ENCODE results near the gene XXYLT1.
A peak's percentile ranks its signal among the peaks of the same experiment; 100 is the strongest.

DNA sequence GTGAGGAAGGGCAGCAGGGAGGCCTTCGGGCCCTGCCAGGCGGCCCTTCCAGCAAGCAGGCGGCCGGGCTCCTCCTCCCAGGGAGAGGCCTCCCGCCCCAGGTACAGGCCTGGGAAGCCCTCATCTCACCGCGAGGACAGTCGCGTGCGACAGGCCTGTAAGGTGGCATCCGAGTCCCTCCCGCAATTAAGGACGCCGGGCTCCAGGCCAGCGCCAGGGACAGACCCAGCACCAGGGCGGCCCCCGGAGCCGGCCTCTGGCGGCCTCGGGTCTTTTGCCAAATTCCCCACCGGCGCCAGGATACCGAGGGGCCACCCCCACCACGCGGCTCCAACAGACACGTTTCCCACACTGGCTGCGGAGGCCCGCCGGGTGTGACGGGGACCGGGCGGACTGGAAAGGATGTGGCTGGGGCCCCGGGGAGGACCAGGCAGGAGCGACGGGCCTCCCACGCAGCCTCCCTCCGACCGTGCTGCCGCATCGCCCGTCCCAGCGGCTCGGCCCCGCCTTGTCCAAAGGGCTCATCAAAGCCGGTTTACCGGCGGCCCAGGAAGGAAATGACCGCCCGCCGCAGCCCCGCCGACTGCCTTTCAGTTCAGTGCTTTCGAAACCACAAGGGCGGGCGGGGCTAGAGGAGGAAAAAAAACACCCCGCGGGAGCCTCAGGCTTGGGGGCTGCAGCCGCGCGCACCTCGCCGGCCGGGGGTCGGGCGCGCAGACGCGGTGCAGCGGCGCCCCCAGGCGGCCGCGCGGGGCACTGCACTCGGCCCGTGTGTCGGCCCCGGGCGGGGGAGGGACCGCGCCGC lies 11.3 kb downstream of the XXYLT1 start:
- TF ChIP-seq, protein P1, sequence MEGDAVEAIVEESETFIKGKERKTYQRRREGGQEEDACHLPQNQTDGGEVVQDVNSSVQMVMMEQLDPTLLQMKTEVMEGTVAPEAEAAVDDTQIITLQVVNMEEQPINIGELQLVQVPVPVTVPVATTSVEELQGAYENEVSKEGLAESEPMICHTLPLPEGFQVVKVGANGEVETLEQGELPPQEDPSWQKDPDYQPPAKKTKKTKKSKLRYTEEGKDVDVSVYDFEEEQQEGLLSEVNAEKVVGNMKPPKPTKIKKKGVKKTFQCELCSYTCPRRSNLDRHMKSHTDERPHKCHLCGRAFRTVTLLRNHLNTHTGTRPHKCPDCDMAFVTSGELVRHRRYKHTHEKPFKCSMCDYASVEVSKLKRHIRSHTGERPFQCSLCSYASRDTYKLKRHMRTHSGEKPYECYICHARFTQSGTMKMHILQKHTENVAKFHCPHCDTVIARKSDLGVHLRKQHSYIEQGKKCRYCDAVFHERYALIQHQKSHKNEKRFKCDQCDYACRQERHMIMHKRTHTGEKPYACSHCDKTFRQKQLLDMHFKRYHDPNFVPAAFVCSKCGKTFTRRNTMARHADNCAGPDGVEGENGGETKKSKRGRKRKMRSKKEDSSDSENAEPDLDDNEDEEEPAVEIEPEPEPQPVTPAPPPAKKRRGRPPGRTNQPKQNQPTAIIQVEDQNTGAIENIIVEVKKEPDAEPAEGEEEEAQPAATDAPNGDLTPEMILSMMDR (IDR thresholded peaks at IDR 0.05), result peak; percentile 5 to 100 (median 67)
- TF ChIP-seq POLR2A (IDR thresholded peaks at IDR 0.05), result peak in 1 of 2 donors; percentile 51
